ENCODE results near the gene GALNT13.

DNA sequence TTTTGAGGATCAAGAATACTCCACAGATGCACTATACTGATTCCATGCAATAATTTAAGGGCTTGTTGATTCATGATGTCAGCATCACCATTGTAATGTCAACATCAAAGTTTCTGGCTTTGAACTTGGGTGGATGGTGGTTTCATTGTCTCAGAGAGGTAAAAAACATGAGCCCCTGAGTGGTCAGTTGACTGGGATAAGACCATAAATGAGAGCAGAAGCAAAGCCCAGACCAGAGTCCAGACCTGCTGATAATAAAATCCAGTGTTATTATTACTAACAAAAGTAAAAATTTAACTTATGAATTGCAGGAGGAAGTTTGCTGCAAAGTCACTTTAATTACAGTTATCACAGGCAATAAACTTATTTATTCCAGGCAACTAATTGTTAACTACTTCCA is 358.2 kb downstream of the GALNT13 start:
- TF ChIP-seq, protein P1, sequence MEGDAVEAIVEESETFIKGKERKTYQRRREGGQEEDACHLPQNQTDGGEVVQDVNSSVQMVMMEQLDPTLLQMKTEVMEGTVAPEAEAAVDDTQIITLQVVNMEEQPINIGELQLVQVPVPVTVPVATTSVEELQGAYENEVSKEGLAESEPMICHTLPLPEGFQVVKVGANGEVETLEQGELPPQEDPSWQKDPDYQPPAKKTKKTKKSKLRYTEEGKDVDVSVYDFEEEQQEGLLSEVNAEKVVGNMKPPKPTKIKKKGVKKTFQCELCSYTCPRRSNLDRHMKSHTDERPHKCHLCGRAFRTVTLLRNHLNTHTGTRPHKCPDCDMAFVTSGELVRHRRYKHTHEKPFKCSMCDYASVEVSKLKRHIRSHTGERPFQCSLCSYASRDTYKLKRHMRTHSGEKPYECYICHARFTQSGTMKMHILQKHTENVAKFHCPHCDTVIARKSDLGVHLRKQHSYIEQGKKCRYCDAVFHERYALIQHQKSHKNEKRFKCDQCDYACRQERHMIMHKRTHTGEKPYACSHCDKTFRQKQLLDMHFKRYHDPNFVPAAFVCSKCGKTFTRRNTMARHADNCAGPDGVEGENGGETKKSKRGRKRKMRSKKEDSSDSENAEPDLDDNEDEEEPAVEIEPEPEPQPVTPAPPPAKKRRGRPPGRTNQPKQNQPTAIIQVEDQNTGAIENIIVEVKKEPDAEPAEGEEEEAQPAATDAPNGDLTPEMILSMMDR (IDR thresholded peaks at IDR 0.05), result no peak
- no peak for TF ChIP-seq POLR2A (IDR thresholded peaks at IDR 0.05)

All from lower leg skin (tissue), 3 donors.